Keratinocyte (primary cell): ENCODE measurements around the gene DNAH10. TPM values are rescaled to one million over a fixed set of nuclear protein-coding genes. Genes with fewer than 3 reads are reported as not detected.

ENCODE experiments used
- DNase-seq: peaks from one replicate; pipeline ENCODE4 v3.0.0-alpha.2; 2011; ENCODE audit warnings: low read depth, missing footprints, low spot score
- FAIRE-seq: peaks from 2 replicates; lab custom pipeline; 2011; peaks lifted over from hg19 to GRCh38; lab: Jason Lieb, UNC
- H2AFZ ChIP-seq: 2 replicates; pipeline ENCODE4 v1.6.0; 2012; ENCODE audit warnings: low read length, control low read depth, inconsistent platforms; ENCODE audit not compliant: control insufficient read depth
- H3K27ac ChIP-seq: 2 replicates; pipeline ENCODE4 v1.5.1; 2011; ENCODE audit warnings: low read length; ENCODE audit not compliant: control insufficient read depth, insufficient read depth
- H3K27me3 ChIP-seq: 3 replicates; pipeline ENCODE4 v1.6.0; 2011; ENCODE audit warnings: low read length; ENCODE audit not compliant: control insufficient read depth, insufficient read depth; ENCODE audit errors: extremely low read depth
- H3K36me3 ChIP-seq, 2 experiments: 2 replicates in 1 of 2; 3 replicates in 1 of 2; pipeline ENCODE4 v1.5.1; 2011; ENCODE audit warnings: low read length in 2 of 2, mild to moderate bottlenecking in 1 of 2; ENCODE audit not compliant: control insufficient read depth in 2 of 2, insufficient read depth in 2 of 2; ENCODE audit errors: extremely low read depth in 1 of 2
- H3K4me1 ChIP-seq: 3 replicates; pipeline ENCODE4 v1.5.1; 2011; ENCODE audit warnings: low read length; ENCODE audit not compliant: control insufficient read depth, insufficient read depth; ENCODE audit errors: extremely low read depth
- H3K4me2 ChIP-seq: 3 replicates; pipeline ENCODE4 v1.6.0; 2011; ENCODE audit warnings: low read depth, low read length; ENCODE audit not compliant: control insufficient read depth, insufficient read depth; ENCODE audit errors: extremely low read depth
- H3K4me3 ChIP-seq, 3 experiments: fragments of 200-600 bp in 1 of 3; sonication (generic) in 1 of 3; 2 replicates in 2 of 3; 3 replicates in 1 of 3; pipeline ENCODE4 v1.5.1; 2011 to 2016; ENCODE audit warnings: low read length in 3 of 3, mild to moderate bottlenecking in 3 of 3, control low read depth in 2 of 3, inconsistent platforms in 1 of 3, low read depth in 1 of 3, mixed read lengths in 1 of 3, mixed run types in 1 of 3, moderate library complexity in 1 of 3; ENCODE audit not compliant: control insufficient read depth in 2 of 3, insufficient read depth in 2 of 3; ENCODE audit errors: extremely low read depth in 1 of 3
- H3K79me2 ChIP-seq: 2 replicates; pipeline ENCODE4 v1.6.0; 2012; ENCODE audit warnings: low read length; ENCODE audit not compliant: control insufficient read depth, insufficient read depth
- H3K9ac ChIP-seq: 3 replicates; pipeline ENCODE4 v1.6.0; 2011; ENCODE audit warnings: low read length; ENCODE audit not compliant: control insufficient read depth, insufficient read depth; ENCODE audit errors: extremely low read depth
- H3K9me1 ChIP-seq: 3 replicates; pipeline ENCODE4 v1.6.0; 2011; ENCODE audit warnings: low read length; ENCODE audit not compliant: control insufficient read depth, insufficient read depth; ENCODE audit errors: extremely low read depth
- H3K9me3 ChIP-seq: 2 replicates; pipeline ENCODE4 v1.5.1; 2012; ENCODE audit warnings: low read depth, low read length; ENCODE audit not compliant: control insufficient read depth
- H4K20me1 ChIP-seq: 3 replicates; pipeline ENCODE4 v1.6.0; 2011; ENCODE audit warnings: low read length; ENCODE audit not compliant: control insufficient read depth, insufficient read depth; ENCODE audit errors: extremely low read depth
- CTCF ChIP-seq, 3 experiments: IDR thresholded peaks in 1 of 3; conservative IDR thresholded peaks in 1 of 3; optimal IDR thresholded peaks in 1 of 3; 2 replicates in 2 of 3; 3 replicates in 1 of 3; pipeline versions ENCODE3 to v1.5.1; 2011; ENCODE audit warnings: low read length in 3 of 3, mild to moderate bottlenecking in 3 of 3, moderate library complexity in 2 of 3, control low read depth in 1 of 3, inconsistent platforms in 1 of 3; ENCODE audit not compliant: insufficient read depth in 2 of 3; ENCODE audit errors: extremely low read depth in 1 of 3
- EZH2 ChIP-seq: IDR thresholded peaks from one replicate; pipeline ENCODE4 v1.6.1; 2012; ENCODE audit warnings: inconsistent platforms, mild to moderate bottlenecking, low read length, moderate library complexity
- dilution Hi-C: fragments of 300-500 bp; cut with MboI; formaldehyde crosslinking; loops from one replicate; pipeline ENCODE4 v1.7.0; 2020; ENCODE audit warnings: low sequenced_read_pairs; ENCODE audit not compliant: extremely low pct_ligation_motif_present
- polyA plus RNA-seq, 5 experiments: library from polyadenylated mRNA; depleted of rRNA in 3 of 5; stranded (reverse) in 3 of 5; stranded (forward) in 1 of 5; unstranded in 1 of 5; fragments of >200 nt; gene quantifications; 1 replicate in 1 of 5; 2 replicates in 3 of 5; 3 replicates in 1 of 5; pipeline versions ENCODE4 v1.2.1 to v1.2.3, GENCODE V29; 2011 to 2012; ENCODE audit warnings: missing spikeins in 2 of 5, low read depth in 1 of 5, low replicate concordance in 1 of 5

DNAH10 gene
- polyA plus RNA-seq, 1 donor (not counting 4 experiments of a cell fraction or from before 2014, with no cell fraction given) = 0.08 TPM

- Histone ChIP-seq H3K79me2 (no peaks in the 10 kb centered on the region), H3K27me3 (peaks cover 21% of the 10 kb centered on the region), H3K4me1 (no peaks in the 10 kb centered on the region), H3K9me3 (no peaks in the 10 kb centered on the region), H3K9me1 (no peaks in the 10 kb centered on the region), H2AFZ (no peak overlapping the region), H4K20me1 (no peaks in the 10 kb centered on the region), H3K4me2 (no peak overlapping the region), H3K4me3 (no peak overlapping the region), H3K9ac (no peak overlapping the region), H3K36me3 (no peaks in the 10 kb centered on the region), H3K27ac (no peak overlapping the region)
- dilution Hi-C loops = no loop called here
- TF ChIP-seq CTCF (optimal IDR thresholded peaks at IDR 0.05 in 1 of 3, IDR thresholded peaks at IDR 0.05 in 1 of 3, conservative IDR thresholded peaks at IDR 0.05 in 1 of 3; ENCODE audit: extremely low read depth in 1 of 3, insufficient read depth in 2 of 3, low read length in 3 of 3) = no peak
- DNase-seq (no peak), FAIRE-seq (no peak)
These were observed 106.7 kb downstream of the DNAH10 start for GRCh38 chr12:123868791-123869190.

GRCh38 chr12:123873793-123874192 is 111.7 kb downstream of the DNAH10 start:
- dilution Hi-C loops = no loop called here
- H3K4me1 ChIP-seq = no peaks in the 10 kb centered on the region
- no peak for FAIRE-seq

More at GRCh38 chr12:123873793-123874192, 111.7 kb downstream of the DNAH10 start:
- Histone ChIP-seq H3K79me2 (no peaks in the 10 kb centered on the region), H3K9ac (no peak overlapping the region), H4K20me1 (no peaks in the 10 kb centered on the region), H3K27ac (no peak overlapping the region), H3K4me3 (no peak overlapping the region), H3K36me3 (no peaks in the 10 kb centered on the region), H3K9me3 (no peaks in the 10 kb centered on the region), H2AFZ (no peak overlapping the region), H3K9me1 (no peaks in the 10 kb centered on the region), H3K27me3 (peaks cover 16% of the 10 kb centered on the region), H3K4me2 (no peak overlapping the region)
- DNase-seq = no peak
- TF ChIP-seq CTCF (optimal IDR thresholded peaks at IDR 0.05 in 1 of 3, IDR thresholded peaks at IDR 0.05 in 1 of 3, conservative IDR thresholded peaks at IDR 0.05 in 1 of 3; ENCODE audit: extremely low read depth in 1 of 3, insufficient read depth in 2 of 3, low read length in 3 of 3) (no peak), EZH2 (no peak)
